Hippocampal formation (tissue), 2 donors: ENCODE measurements around the gene TADA2B.

ENCODE experiments used
- DNase-seq, 2 donors: peaks; one replicate each; lab custom pipeline; 2025; lab: John Stamatoyannopoulos, UW

The TADA2B gene

DNA sequence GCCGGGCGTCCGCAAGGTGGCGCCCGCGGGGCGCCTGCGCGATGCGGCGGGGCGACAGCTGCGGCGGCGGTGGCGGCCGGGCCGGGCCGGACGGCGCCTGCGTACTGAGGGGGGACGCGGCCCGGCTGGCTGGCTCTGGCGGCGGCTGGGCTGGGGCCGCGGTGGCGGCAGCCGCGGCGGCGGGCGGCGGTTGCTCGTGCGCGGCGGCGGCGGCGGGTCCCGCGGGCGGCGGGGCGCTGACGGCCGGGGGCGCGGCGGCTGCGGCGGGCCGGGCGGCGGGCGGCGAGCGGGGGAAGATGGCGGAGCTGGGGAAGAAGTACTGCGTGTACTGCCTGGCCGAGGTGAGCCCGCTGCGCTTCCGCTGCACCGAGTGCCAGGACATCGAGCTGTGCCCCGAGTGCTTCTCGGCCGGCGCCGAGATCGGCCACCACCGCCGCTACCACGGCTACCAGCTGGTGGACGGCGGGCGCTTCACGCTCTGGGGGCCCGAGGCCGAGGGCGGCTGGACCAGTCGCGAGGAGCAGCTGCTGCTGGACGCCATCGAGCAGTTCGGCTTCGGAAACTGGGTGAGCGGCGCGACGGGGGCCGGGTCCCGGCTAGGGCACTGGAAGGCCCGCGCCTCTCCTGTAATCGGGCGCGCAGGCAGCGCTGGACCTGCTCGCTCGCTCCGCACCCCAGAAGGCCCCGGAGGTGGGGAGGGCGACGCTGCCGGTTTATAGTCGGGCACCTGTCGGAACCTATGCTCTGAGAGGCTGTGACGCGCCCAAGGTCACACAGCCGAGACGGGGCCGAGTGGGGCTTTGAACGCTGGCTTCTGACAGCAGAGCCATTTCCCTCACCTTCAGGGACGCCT lies at the start of gene TADA2B:
Gene TADA2B (plus strand): TSS at position 89 of the 853 bp plus-strand sequence. CDS start 208 bp downstream, at position 297.
- no peak for DNase-seq

- no peak for DNase-seq
These were observed 46.7 kb upstream of the TADA2B start for GRCh38 chr4:6996481-6996880.

- DNase-seq: no peak
These were observed 43.7 kb upstream of the TADA2B start for GRCh38 chr4:6999172-7000086.

GRCh38 chr4:7000421-7001176 lies 42.6 kb upstream of the TADA2B start:
- DNase-seq: no peak

GRCh38 chr4:7001271-7001670 lies 41.9 kb upstream of the TADA2B start:
- no peak for DNase-seq

GRCh38 chr4:7002336-7002735 lies 40.8 kb upstream of the TADA2B start:
- DNase-seq: no peak

DNA sequence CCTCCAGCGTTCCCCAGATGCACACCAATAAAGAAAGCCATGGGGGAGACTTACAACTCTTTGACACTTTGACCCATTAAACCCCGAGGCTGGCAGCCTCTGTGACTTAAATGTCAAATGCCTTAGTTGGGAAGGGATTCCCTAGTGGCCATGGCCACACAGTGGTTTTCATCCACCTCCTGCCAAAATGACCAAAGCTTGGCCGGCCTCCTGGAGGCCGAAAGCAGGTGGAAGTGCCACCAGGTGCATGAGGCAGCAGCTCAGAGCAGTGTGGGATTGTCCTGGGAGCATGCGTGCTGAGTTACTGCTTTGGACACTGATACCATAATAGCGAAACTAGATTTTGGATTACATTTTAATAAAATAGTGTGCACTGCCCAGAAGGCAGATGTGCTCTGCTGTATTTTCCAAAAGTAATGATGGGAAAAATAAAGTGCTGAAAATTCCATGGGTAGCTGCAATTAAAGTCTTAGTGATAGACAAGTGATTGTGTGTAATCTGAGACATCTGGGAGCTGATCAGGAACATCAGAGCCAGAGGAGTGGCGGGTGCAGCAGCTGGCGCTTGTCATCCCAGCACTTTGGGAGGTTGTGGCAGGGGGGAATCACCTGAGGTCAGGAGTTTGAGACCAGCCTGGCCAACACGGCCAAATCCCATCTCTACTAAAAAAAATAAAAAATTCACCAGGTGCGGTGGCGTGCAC lies 39.8 kb upstream of the TADA2B start:
- DNase-seq: no peak

GRCh38 chr4:7003879-7004240 lies 39.3 kb upstream of the TADA2B start:
- DNase-seq: no peak

- no peak for DNase-seq
These were observed 38.8 kb upstream of the TADA2B start for GRCh38 chr4:7004331-7004730.

DNA sequence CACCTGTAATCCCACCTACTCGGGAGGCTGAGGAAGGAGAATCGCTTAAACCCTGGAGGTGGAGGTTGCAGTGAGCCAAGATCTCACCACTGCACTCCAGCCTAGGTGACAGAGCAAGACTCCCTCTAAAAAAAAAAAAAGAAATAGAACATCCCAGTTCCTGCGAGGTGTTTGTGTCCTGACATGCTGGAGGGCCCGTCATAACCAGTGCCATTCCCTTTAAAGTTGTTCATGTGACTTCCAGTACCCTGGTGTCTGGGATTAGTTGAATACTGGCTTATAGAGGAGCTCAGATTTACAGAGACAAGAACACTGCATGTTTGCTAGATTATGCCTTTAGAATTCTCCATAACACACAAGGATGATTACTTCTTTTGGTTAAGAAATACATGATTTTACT lies 37.6 kb upstream of the TADA2B start:
- DNase-seq: no peak

- no peak for DNase-seq
These were observed 36.8 kb upstream of the TADA2B start for GRCh38 chr4:7006411-7006810.

DNA sequence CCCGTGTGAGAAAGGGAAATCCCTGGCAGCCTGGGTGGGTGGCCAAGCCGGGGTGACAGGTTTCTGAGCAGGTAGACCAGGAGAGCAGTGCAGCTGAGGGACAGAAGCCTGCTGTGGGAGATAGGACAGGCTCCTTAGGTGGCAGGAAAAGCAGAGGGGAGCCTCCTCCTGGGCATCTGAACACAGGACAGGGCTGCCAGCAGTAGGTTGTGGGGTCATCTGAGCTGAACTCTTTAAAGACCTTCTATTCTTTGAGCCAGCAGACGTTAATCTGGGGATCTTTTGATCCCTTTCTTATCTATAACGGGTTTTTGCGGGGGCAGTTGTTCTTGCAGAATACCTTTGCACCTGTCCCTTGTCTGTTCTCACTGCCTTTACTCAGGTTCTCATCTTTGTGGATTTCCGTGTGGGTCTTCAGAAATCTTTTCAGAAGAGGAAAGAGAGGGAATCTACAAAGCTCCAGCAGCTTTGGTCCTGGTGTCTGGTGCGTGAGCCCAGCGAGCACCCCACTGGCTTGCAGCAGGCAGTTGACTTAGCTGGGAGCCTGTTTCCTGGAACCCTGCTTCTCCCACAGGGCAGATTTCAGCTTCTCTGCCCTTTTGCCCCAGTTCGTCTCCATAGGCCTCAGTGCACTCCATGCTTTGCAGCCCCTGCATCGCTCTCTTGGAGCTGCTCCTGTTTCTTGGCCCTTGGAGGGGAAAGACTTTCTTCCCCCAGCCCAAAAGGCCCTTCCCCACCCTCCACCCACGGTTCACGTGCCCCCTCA lies 35.8 kb upstream of the TADA2B start:
- no peak for DNase-seq

DNA sequence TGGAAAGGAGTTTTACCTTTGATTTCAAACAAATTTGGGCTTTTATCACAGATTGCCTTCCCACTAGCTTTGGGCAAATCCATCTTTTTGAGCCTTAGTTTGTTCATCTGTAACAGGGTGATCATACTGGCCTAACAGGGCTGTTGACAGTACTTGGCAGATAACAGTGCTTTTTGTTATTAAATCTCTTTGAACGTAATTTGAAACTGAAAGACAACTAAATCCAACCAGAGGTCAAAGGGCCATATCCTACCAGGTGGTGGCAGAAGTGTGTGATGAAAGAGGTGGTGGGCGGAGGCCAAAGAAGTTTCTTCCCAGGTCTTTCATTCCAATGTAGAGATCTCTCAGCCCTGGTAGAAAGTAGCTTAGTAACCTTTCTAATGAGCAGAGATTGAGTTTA lies 35.2 kb upstream of the TADA2B start:
- DNase-seq: no peak

DNA sequence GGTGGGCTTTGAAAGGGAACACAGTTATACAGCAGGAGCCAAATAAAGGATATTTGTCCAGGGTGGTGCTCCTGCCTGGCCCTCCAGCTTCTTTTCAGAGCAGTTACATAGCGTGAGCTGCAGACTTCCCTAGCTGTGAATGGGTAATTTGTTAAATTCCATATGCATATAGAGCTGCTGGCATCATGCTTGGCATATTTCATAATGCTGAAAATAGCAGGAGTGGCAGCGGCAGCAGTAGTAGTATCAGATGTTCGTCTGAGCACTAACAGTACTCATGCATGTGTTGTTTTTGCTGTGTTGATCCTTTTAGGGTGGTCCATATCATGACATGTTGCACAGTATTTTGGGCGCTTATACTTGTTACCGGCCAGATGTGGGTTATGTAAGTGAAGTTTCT lies 33.6 kb upstream of the TADA2B start:
- no peak for DNase-seq

DNA sequence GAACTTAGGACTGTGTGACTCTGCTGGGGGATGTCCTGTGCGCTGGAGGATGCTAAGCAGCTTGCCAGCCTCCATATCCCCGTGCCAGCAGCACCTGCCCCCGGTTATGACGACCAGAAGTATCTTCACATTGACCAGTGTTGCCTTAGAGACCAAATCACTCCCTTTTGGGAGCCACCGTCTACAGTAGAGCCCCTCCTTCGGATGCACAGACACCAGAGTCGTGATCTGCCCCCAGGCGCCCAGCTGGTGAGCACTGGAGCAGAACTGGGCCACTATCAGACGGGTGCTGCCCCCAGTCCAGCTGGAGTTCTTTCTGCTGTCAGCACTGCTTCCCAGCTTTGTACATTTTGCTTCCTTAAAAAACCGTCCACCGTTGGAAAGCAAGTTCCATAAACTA lies 30.0 kb upstream of the TADA2B start:
- no peak for DNase-seq

DNA sequence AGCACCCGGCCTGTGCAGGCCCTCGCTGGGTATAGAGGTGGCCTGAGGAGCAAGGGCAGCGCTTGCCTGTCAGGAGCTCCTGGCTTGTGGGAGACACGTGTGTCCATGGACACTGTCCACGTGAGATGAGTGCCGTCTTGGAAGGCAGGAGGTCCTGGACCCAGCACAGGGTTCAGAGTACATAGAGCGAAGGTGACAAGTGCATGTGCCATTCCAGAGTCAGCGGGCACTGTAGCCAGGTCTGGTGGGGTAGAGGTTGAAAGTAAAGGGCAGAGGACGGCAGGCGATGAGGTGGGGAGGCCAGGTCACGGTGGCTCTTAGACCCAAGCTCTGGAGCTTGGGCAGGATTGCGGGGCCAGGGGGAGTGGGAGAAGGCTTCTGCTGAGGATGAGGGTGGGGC lies 28.4 kb upstream of the TADA2B start:
- DNase-seq: no peak

DNA sequence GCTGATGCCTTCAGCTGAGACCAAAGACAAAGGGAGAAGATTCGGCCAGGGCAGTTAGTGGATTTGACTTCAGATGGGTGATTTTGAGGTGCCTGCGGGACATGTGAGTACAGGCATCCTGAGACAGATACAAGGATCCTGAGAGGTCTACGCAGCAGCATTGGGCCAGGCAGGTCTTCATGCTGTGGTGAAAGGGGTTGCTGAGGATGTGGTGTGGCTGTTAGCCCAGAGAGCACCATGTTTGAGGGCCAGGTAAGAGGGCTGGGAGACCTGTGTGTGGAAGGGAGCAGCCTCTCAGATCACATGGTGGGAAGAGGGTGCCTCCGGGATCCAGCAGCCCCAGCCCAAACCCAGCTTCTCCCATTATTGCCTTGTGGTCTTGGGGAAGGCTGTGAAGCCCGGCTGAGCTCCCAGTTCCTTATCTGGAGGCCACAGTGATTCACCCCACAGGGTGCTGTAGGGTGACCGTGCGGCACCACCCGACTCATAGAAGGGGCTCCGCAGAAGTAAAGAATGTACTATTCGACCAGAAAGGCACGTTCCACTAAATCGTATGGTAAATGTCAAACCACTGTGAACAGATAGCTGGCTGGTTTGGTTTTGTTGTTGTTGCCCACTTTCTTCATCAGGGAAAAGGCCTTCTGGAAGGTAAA lies 27.7 kb upstream of the TADA2B start:
- DNase-seq: no peak

DNA sequence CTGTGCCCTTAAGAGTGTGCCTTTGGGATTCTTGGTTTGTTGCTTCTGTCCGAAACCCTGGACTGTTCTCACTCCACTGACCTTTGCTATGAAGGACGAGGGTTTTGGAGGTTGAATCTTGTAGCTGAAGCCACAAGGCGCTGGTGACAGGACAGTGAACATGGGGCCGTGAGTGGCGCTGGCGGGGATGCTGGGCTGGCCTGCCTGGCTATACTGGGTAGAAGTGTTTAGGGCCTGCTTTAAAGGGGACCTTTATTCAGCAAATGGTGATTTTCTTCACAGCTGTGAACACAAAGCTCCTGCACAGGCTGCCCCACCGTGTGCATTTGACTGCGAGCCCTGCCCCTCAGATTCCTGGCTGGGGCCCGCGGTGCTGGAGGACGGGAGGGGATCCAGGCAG lies 27.1 kb upstream of the TADA2B start:
- no peak for DNase-seq

- DNase-seq: no peak
These were observed 26.7 kb upstream of the TADA2B start for GRCh38 chr4:7016512-7016911.

GRCh38 chr4:7017446-7018048 lies 25.6 kb upstream of the TADA2B start:
- DNase-seq: peak; percentile 34 to 53
